SK-N-SH (cell line): ENCODE measurements around the gene FAM229B.

ENCODE experiments used
- EP300 ChIP-seq, 2 experiments: IDR thresholded peaks; 2 replicates each; pipeline versions ENCODE4 v1.4.0 to v1.6.1; 2012; ENCODE audit warnings: borderline replicate concordance in 1 of 2, low read depth in 1 of 2, low read length in 1 of 2
- GABPA ChIP-seq: IDR thresholded peaks from 2 replicates; pipeline ENCODE4 v1.4.0; 2012; ENCODE audit warnings: low read depth, mild to moderate bottlenecking
- MXI1 ChIP-seq: IDR thresholded peaks from 2 replicates; pipeline ENCODE4 v1.6.1; 2012; ENCODE audit warnings: mild to moderate bottlenecking, low read depth, low read length, improper control_type of control experiment
- POLR2AphosphoS5 ChIP-seq: IDR thresholded peaks from 2 replicates; pipeline ENCODE4 v1.6.1; 2012; ENCODE audit warnings: low read depth, low read length
- RAD21 ChIP-seq: IDR thresholded peaks from 2 replicates; pipeline ENCODE4 v1.6.1; 2012; ENCODE audit warnings: mild to moderate bottlenecking, low read length
- RFX5 ChIP-seq: IDR thresholded peaks from 2 replicates; pipeline ENCODE4 v1.6.1; 2012; ENCODE audit warnings: mild to moderate bottlenecking, improper control_type of control experiment, low read length
- SIN3A ChIP-seq: IDR thresholded peaks from 2 replicates; pipeline ENCODE4 v1.6.1; 2012; ENCODE audit warnings: low read depth, mild to moderate bottlenecking, low read length, moderate library complexity, borderline replicate concordance
- TAF1 ChIP-seq: IDR thresholded peaks from 2 replicates; pipeline ENCODE4 v1.6.1; 2012; ENCODE audit warnings: low read depth, mild to moderate bottlenecking, low read length, moderate library complexity, borderline replicate concordance
- TEAD4 ChIP-seq: IDR thresholded peaks from 2 replicates; pipeline ENCODE4 v1.4.0; 2012; ENCODE audit warnings: mild to moderate bottlenecking, borderline replicate concordance; ENCODE audit not compliant: insufficient read depth
- TF ChIP-seq, protein P1 (sequence below): fragments of 200-600 bp; sonication (generic); IDR thresholded peaks from 2 replicates; pipeline ENCODE4 v1.6.1; 2017; ENCODE audit warnings: antibody characterized with exemption, mild to moderate bottlenecking, moderate library complexity
- TF ChIP-seq, protein P2 (sequence below): fragments of 150-350 bp; IDR thresholded peaks from 2 replicates; pipeline ENCODE4 v1.6.1; 2017; ENCODE audit warnings: antibody characterized with exemption, low read length, low read depth, borderline replicate concordance

GRCh38 chr6:112038756-112039430 is 48.5 kb upstream of the FAM229B start:
- TF ChIP-seq MXI1 (no peak), RAD21 (no peak), TAF1 (no peak), SIN3A (no peak), EP300 (IDR thresholded peaks at IDR 0.05; ENCODE audit: borderline replicate concordance in 1 of 2, low read depth in 1 of 2, low read length in 1 of 2) (no peak), GABPA (no peak), RFX5 (no peak), POLR2AphosphoS5 (no peak), TEAD4 (no peak)
- TF ChIP-seq, protein P1, sequence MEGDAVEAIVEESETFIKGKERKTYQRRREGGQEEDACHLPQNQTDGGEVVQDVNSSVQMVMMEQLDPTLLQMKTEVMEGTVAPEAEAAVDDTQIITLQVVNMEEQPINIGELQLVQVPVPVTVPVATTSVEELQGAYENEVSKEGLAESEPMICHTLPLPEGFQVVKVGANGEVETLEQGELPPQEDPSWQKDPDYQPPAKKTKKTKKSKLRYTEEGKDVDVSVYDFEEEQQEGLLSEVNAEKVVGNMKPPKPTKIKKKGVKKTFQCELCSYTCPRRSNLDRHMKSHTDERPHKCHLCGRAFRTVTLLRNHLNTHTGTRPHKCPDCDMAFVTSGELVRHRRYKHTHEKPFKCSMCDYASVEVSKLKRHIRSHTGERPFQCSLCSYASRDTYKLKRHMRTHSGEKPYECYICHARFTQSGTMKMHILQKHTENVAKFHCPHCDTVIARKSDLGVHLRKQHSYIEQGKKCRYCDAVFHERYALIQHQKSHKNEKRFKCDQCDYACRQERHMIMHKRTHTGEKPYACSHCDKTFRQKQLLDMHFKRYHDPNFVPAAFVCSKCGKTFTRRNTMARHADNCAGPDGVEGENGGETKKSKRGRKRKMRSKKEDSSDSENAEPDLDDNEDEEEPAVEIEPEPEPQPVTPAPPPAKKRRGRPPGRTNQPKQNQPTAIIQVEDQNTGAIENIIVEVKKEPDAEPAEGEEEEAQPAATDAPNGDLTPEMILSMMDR, result no peak
- TF ChIP-seq, protein P2, sequence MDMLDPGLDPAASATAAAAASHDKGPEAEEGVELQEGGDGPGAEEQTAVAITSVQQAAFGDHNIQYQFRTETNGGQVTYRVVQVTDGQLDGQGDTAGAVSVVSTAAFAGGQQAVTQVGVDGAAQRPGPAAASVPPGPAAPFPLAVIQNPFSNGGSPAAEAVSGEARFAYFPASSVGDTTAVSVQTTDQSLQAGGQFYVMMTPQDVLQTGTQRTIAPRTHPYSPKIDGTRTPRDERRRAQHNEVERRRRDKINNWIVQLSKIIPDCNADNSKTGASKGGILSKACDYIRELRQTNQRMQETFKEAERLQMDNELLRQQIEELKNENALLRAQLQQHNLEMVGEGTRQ, result no peak
